Measurements from ENCODE around the gene SRSF5. TPM values are rescaled to one million over a fixed set of nuclear protein-coding genes. Genes with fewer than 3 reads are reported as not detected.
"Not testable (repeated sequence)": the region's sequence is repeated elsewhere in the genome, so short reads cannot be mapped to it uniquely, and the experiment has no call there.

The SRSF5 gene
- total RNA-seq, 1 donor from 2014 or later: 664 TPM

DNA sequence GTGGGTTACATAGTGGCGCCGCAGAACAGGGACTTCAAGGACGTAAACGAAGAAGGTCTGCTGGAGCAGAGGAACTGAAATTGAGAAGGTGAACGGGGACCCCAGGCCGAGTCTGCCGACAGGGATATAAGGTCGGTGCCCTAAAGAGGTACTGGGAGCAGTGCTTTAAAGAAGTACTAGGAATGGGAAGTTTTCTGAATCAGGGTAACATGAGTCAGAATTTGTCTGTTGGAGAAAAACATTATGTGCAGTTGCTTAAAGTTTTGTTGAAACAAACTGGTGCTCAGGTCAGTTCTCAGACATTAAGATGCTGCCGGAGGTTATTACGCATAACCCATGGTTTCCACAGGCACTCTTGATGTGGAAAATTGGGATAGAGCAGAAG lies 44.9 kb downstream of the SRSF5 start:
- Histone ChIP-seq H3K4me3 (no peak overlapping the region), H3K4me2 (no peak overlapping the region), H3K27me3 (no peaks in the 10 kb centered on the region), H2AFZ (replicated peaks) (no peak overlapping the region), H3K79me2 (ENCODE audit: low read depth) (no peaks in the 10 kb centered on the region), H3K36me3 (no peaks in the 10 kb centered on the region), H4K20me1 (ENCODE audit: low read depth) (no peaks in the 10 kb centered on the region), H3K27ac (no peak overlapping the region), H3K9ac (no peak overlapping the region), H3K4me1 (no peaks in the 10 kb centered on the region), H3F3A (ENCODE audit: low read depth) (no peaks in the 10 kb centered on the region), H3K9me3 (ENCODE audit: low read depth) (no peaks in the 10 kb centered on the region)
- no peak for DNase-seq (ENCODE audit: low spot score)
- Mint-ChIP-seq H3K27ac (no peak overlapping the region), H3K36me3 (no peaks in the 10 kb centered on the region), H3K27me3 (ENCODE audit: insufficient read depth, low read depth) (peaks cover 2% of the 10 kb centered on the region), H3K4me1 (peaks cover 3% of the 10 kb centered on the region), H3K9me3 (no peaks in the 10 kb centered on the region), H3K4me3 (no peak overlapping the region)
- TF ChIP-seq CTCF (IDR thresholded peaks at IDR 0.05) (no peak), EZH2phosphoT487 (IDR thresholded peaks at IDR 0.05) (no peak), EZH2 (IDR thresholded peaks at IDR 0.05) (no peak)

- H3K27ac ChIP-seq: no peak overlapping the region
- no peaks in the 10 kb centered on the region for H3K36me3 ChIP-seq
- H3K9me3 ChIP-seq (ENCODE audit: low read depth): no peaks in the 10 kb centered on the region
- peak; percentile 44 for TF ChIP-seq CTCF (IDR thresholded peaks at IDR 0.05)
- no peak for TF ChIP-seq EZH2 (IDR thresholded peaks at IDR 0.05)
- H3K36me3 Mint-ChIP-seq: no peaks in the 10 kb centered on the region
- H3K4me3 ChIP-seq: no peak overlapping the region
- no peak overlapping the region for H2AFZ ChIP-seq (replicated peaks)
- H3K4me2 ChIP-seq: no peak overlapping the region
- H4K20me1 ChIP-seq (ENCODE audit: low read depth): no peaks in the 10 kb centered on the region
- H3K4me1 Mint-ChIP-seq: peaks cover 3% of the 10 kb centered on the region
- H3K27ac Mint-ChIP-seq: no peak overlapping the region
- no peak overlapping the region for H3K4me3 Mint-ChIP-seq
- no peaks in the 10 kb centered on the region for H3K9me3 Mint-ChIP-seq
- peaks cover 2% of the 10 kb centered on the region for H3K27me3 Mint-ChIP-seq (ENCODE audit: insufficient read depth, low read depth)
- no peaks in the 10 kb centered on the region for H3K4me1 ChIP-seq
- no peaks in the 10 kb centered on the region for H3K79me2 ChIP-seq (ENCODE audit: low read depth)
- no peaks in the 10 kb centered on the region for H3F3A ChIP-seq (ENCODE audit: low read depth)
- DNase-seq (ENCODE audit: low spot score): peak; percentile 27
- no peak overlapping the region for H3K9ac ChIP-seq
- H3K27me3 ChIP-seq: no peaks in the 10 kb centered on the region
Observed at GRCh38 chr14:69812711-69813110, 45.8 kb downstream of the SRSF5 start.

- H2AFZ ChIP-seq (replicated peaks); H3K4me1 ChIP-seq; H3K4me1 Mint-ChIP-seq; H3K9me3 ChIP-seq (ENCODE audit: low read depth); H3K9ac ChIP-seq; H3K27me3 ChIP-seq; H3K79me2 ChIP-seq (ENCODE audit: low read depth); DNase-seq (ENCODE audit: low spot score); H3K36me3 Mint-ChIP-seq; H3K4me2 ChIP-seq; H4K20me1 ChIP-seq (ENCODE audit: low read depth); H3K36me3 ChIP-seq; H3F3A ChIP-seq (ENCODE audit: low read depth); H3K27ac Mint-ChIP-seq; H3K9me3 Mint-ChIP-seq; H3K4me3 ChIP-seq; H3K27ac ChIP-seq; H3K4me3 Mint-ChIP-seq; H3K27me3 Mint-ChIP-seq (ENCODE audit: insufficient read depth, low read depth): not testable (repeated sequence)
Observed at GRCh38 chr14:69813346-69813745, 46.4 kb downstream of the SRSF5 start.

GRCh38 chr14:69814397-69814796 lies 47.5 kb downstream of the SRSF5 start:
- H3K27ac ChIP-seq: no peak overlapping the region
- H3K27me3 ChIP-seq: no peaks in the 10 kb centered on the region
- DNase-seq (ENCODE audit: low spot score): no peak
- Mint-ChIP-seq H3K9me3 (no peaks in the 10 kb centered on the region), H3K4me1 (peaks cover 11% of the 10 kb centered on the region), H3K36me3 (no peaks in the 10 kb centered on the region), H3K27me3 (ENCODE audit: insufficient read depth, low read depth) (peaks cover 2% of the 10 kb centered on the region), H3K4me3 (no peak overlapping the region), H3K27ac (no peak overlapping the region)
- H3K4me1 ChIP-seq: peaks cover 9% of the 10 kb centered on the region
- H3K79me2 ChIP-seq (ENCODE audit: low read depth): no peaks in the 10 kb centered on the region
- TF ChIP-seq EZH2 (IDR thresholded peaks at IDR 0.05): no peak
- peaks cover 3% of the 10 kb centered on the region for H3F3A ChIP-seq (ENCODE audit: low read depth)
- H2AFZ ChIP-seq (replicated peaks): no peak overlapping the region
- no peak overlapping the region for H3K4me3 ChIP-seq
- H3K4me2 ChIP-seq: no peak overlapping the region
- H4K20me1 ChIP-seq (ENCODE audit: low read depth): no peaks in the 10 kb centered on the region
- H3K36me3 ChIP-seq: no peaks in the 10 kb centered on the region
- H3K9ac ChIP-seq: no peak overlapping the region
- H3K9me3 ChIP-seq (ENCODE audit: low read depth): no peaks in the 10 kb centered on the region
